Endothelial cell of umbilical vein (primary cell): ENCODE measurements around the gene CCDC85A. TPM values are rescaled to one million over a fixed set of nuclear protein-coding genes. Genes with fewer than 3 reads are reported as not detected.

Source experiments
- BruUV-seq: library from RNA; stranded (reverse); fragments of 400-500 nt; replicated peaks from 2 replicates; lab custom pipeline; 2021; lab: Mats Ljungman, UMichigan
- CTCF ChIA-PET: fragments of 300-600, 350-600 bp; sonication (Branson Sonifier 250); formaldehyde crosslinking; loops from one replicate; lab custom pipeline; 2021; ENCODE audit warnings: antibody characterized with exemption, inconsistent platforms; lab: Charles Lee
- POLR2A ChIA-PET: fragments of 300-600, 350-600 bp; sonication (Branson Sonifier 250); formaldehyde crosslinking; loops from one replicate; lab custom pipeline; 2021; ENCODE audit warnings: antibody characterized with exemption, inconsistent platforms; lab: Charles Lee
- DNase-seq: peaks from one replicate; pipeline ENCODE4 v3.0.0-alpha.2; 2011; ENCODE audit warnings: low read depth, low spot score
- FAIRE-seq: peaks from 2 replicates; lab custom pipeline; 2011; peaks lifted over from hg19 to GRCh38; lab: Jason Lieb, UNC
- H2AFZ ChIP-seq: 2 replicates; pipeline ENCODE4 v1.6.0; 2012; ENCODE audit warnings: low read depth, low read length, control low read depth, inconsistent platforms
- H3K27ac ChIP-seq: 2 replicates; pipeline ENCODE4 v1.5.1; 2011; ENCODE audit warnings: low read depth, mild to moderate bottlenecking, control low read depth, low read length, moderate library complexity; ENCODE audit not compliant: insufficient read depth
- H3K27me3 ChIP-seq, 2 experiments: 2 replicates each; pipeline versions ENCODE4 v1.6.0 to v1.6.1; 2011; ENCODE audit warnings: low read length in 2 of 2, mixed read lengths in 1 of 2; ENCODE audit not compliant: control insufficient read depth in 2 of 2, insufficient read depth in 2 of 2
- H3K36me3 ChIP-seq, 2 experiments: 2 replicates in 1 of 2; 3 replicates in 1 of 2; pipeline ENCODE4 v1.5.1; 2011; ENCODE audit warnings: low read length in 2 of 2, mild to moderate bottlenecking in 1 of 2, moderate library complexity in 1 of 2; ENCODE audit not compliant: control insufficient read depth in 2 of 2, insufficient read depth in 2 of 2; ENCODE audit errors: extremely low read depth in 1 of 2
- H3K4me1 ChIP-seq: 3 replicates; pipeline ENCODE4 v1.5.1; 2011; ENCODE audit warnings: mild to moderate bottlenecking, low read length; ENCODE audit not compliant: control insufficient read depth, insufficient read depth; ENCODE audit errors: extremely low read depth
- H3K4me2 ChIP-seq: 2 replicates; pipeline ENCODE4 v1.6.1; 2011; ENCODE audit warnings: low read length, control low read depth, mixed read lengths; ENCODE audit not compliant: insufficient read depth
- H3K4me3 ChIP-seq, 3 experiments: fragments of 200-600 bp in 1 of 3; sonication (generic), shearing (Covaris generic) in 1 of 3; replicated peaks in 1 of 3; 2 replicates each; pipeline ENCODE4 v1.5.1; 2011 to 2016; ENCODE audit warnings: control low read depth in 3 of 3, low read length in 3 of 3, mild to moderate bottlenecking in 2 of 3, inconsistent platforms in 1 of 3, low read depth in 1 of 3, moderate library complexity in 1 of 3; ENCODE audit not compliant: insufficient read depth in 1 of 3
- H3K79me2 ChIP-seq: 2 replicates; pipeline ENCODE4 v1.6.0; 2012; ENCODE audit warnings: low read length, inconsistent platforms; ENCODE audit not compliant: control insufficient read depth, insufficient read depth
- H3K9ac ChIP-seq: replicated peaks from 2 replicates; pipeline ENCODE3; 2011; ENCODE audit warnings: low read length, control low read depth; ENCODE audit not compliant: insufficient read depth; ENCODE audit errors: extremely low read depth
- H3K9me1 ChIP-seq: replicated peaks from 3 replicates; pipeline ENCODE4 v1.6.0; 2011; ENCODE audit warnings: mild to moderate bottlenecking, low read length; ENCODE audit not compliant: control insufficient read depth, insufficient read depth; ENCODE audit errors: extremely low read depth
- H3K9me3 ChIP-seq: replicated peaks from 2 replicates; pipeline ENCODE4 v1.5.1; 2012; ENCODE audit warnings: low read length, inconsistent platforms; ENCODE audit not compliant: control insufficient read depth, insufficient read depth
- H4K20me1 ChIP-seq: replicated peaks from 2 replicates; pipeline ENCODE3; 2011; ENCODE audit warnings: mild to moderate bottlenecking, low read length; ENCODE audit not compliant: control insufficient read depth, insufficient read depth; ENCODE audit errors: extremely low read depth
- CTCF ChIP-seq, 2 donors: IDR thresholded peaks; 1 replicate in 1 of 2; 2 replicates in 1 of 2; pipeline ENCODE4 v1.5.1; 2011; ENCODE audit warnings: low read length in 2 of 2, mild to moderate bottlenecking in 2 of 2, moderate library complexity in 2 of 2, control low read depth in 1 of 2, inconsistent platforms in 1 of 2, low read depth in 1 of 2; ENCODE audit not compliant: insufficient read depth in 1 of 2; ENCODE audit errors: extremely low read depth in 1 of 2
- EZH2 ChIP-seq: IDR thresholded peaks from 2 replicates; pipeline ENCODE4 v1.6.1; 2012; ENCODE audit warnings: borderline replicate concordance, low read depth, mild to moderate bottlenecking, moderate library complexity, low read length, inconsistent platforms; ENCODE audit not compliant: severe bottlenecking
- FOS ChIP-seq: IDR thresholded peaks from 2 replicates; pipeline ENCODE4 v1.6.1; 2011; ENCODE audit warnings: mild to moderate bottlenecking, low read length, moderate library complexity, borderline replicate concordance; ENCODE audit not compliant: insufficient read depth
- GATA2 ChIP-seq: IDR thresholded peaks from 2 replicates; pipeline ENCODE4 v1.7.0; 2011; ENCODE audit warnings: low read depth, mild to moderate bottlenecking, moderate library complexity, mixed read lengths, low read length; ENCODE audit not compliant: insufficient read length, insufficient read depth
- JUN ChIP-seq: IDR thresholded peaks from 2 replicates; pipeline ENCODE4 v1.6.1; 2011; ENCODE audit warnings: borderline replicate concordance, low read depth; ENCODE audit not compliant: insufficient read length, insufficient read depth
- MAX ChIP-seq: IDR thresholded peaks from 2 replicates; pipeline ENCODE4 v1.6.1; 2011; ENCODE audit not compliant: insufficient read depth, insufficient read length
- MYC ChIP-seq: IDR thresholded peaks from one replicate; pipeline ENCODE4 v1.6.1; 2011; ENCODE audit warnings: mild to moderate bottlenecking, low read depth, low read length
- POLR2A ChIP-seq: IDR thresholded peaks from 2 replicates; pipeline ENCODE4 v1.6.1; 2012; ENCODE audit warnings: low read depth, mild to moderate bottlenecking, control low read depth, low read length
- POLR2AphosphoS5 ChIP-seq: IDR thresholded peaks from 2 replicates; pipeline ENCODE4 v1.6.1; 2012; ENCODE audit warnings: low read depth, mild to moderate bottlenecking, control low read depth, low read length, moderate library complexity; ENCODE audit not compliant: insufficient read depth
- dilution Hi-C: fragments of 300-500 bp; cut with MboI; formaldehyde crosslinking; loops from one replicate; pipeline ENCODE4 v1.15.0; 2019; ENCODE audit warnings: low sequenced_read_pairs; ENCODE audit not compliant: extremely low pct_ligation_motif_present
- intact Hi-C: fragments of 100-400 bp; cut with micrococcal nuclease; formaldehyde crosslinking; loops from one replicate; pipeline ENCODE4 v1.10.0; 2022
- polyA plus RNA-seq, 4 experiments: library from polyadenylated mRNA; depleted of rRNA in 3 of 4; stranded (reverse) in 3 of 4; unstranded in 1 of 4; fragments of >200 nt; gene quantifications; 2 replicates each; pipeline versions ENCODE4 v1.2.1 to v1.2.3, GENCODE V29; 2011 to 2012; ENCODE audit warnings: missing spikeins in 1 of 4
- total RNA-seq: library from RNA; stranded (reverse); gene quantifications from 2 replicates; pipeline ENCODE4 v1.2.3, GENCODE V29; 2021

CCDC85A gene
- total and polyA plus RNA-seq, 2 donors (not counting 3 experiments of a cell fraction or from before 2014, with no cell fraction given) = 5.1 to 10.4 TPM

GRCh38 chr2:56326346-56326741 is 142.6 kb downstream of the CCDC85A start:
- BruUV-seq = no TSS peak
- Histone ChIP-seq H3K27ac (no peak overlapping the region), H3K9me3 (no peaks in the 10 kb centered on the region), H2AFZ (no peak overlapping the region), H3K36me3 (no peaks in the 10 kb centered on the region), H3K9me1 (no peaks in the 10 kb centered on the region), H3K27me3 (no peaks in the 10 kb centered on the region), H4K20me1 (no peaks in the 10 kb centered on the region), H3K4me1 (no peaks in the 10 kb centered on the region), H3K4me3 (no peak overlapping the region), H3K79me2 (no peaks in the 10 kb centered on the region), H3K9ac (no peak overlapping the region), H3K4me2 (no peak overlapping the region)
- no peak for DNase-seq
- POLR2A ChIA-PET = no interaction called here
- dilution Hi-C loops (no loop called here), intact Hi-C loops (no loop called here)
- no peak for FAIRE-seq
- CTCF ChIA-PET = no interaction called here
- TF ChIP-seq CTCF (IDR thresholded peaks at IDR 0.05; ENCODE audit: extremely low read depth in 1 of 2, insufficient read depth in 1 of 2, low read depth in 1 of 2, low read length in 2 of 2) (no peak), JUN (no peak), GATA2 (no peak), MAX (no peak), FOS (no peak), POLR2AphosphoS5 (no peak), EZH2 (no peak), POLR2A (no peak), MYC (no peak)
